ENCODE results near the gene FBXO21. TPM values are rescaled to one million over a fixed set of nuclear protein-coding genes. Genes with fewer than 3 reads are reported as not detected.

FBXO21 gene
- total and polyA plus RNA-seq, 2 experiments from 2014 or later, result 46.3 to 84.2 TPM

GRCh38 chr12:117236456-117237001, 46.3 kb upstream of the FBXO21 start (continued):
- TF ChIP-seq JUNB (IDR thresholded peaks at IDR 0.05; ENCODE audit: unreplicated experiment) (no peak), REST (IDR thresholded peaks at IDR 0.05; ENCODE audit: unreplicated experiment) (no peak), NANOG (IDR thresholded peaks at IDR 0.05; ENCODE audit: borderline replicate concordance) (no peak), ETS1 (IDR thresholded peaks at IDR 0.05) (no peak)

GRCh38 chr12:117235261-117235660, 45.0 kb upstream of the FBXO21 start:
- Mint-ChIP-seq H3K27ac (peak overlapping the region; percentile 76; the same call in 1 of the 2 replicates), H3K27me3 (ENCODE audit: insufficient read depth, low read depth, poor library complexity) (peaks cover 2% of the 10 kb centered on the region), H3K4me3 (no peak overlapping the region), H3K9me3 (no peaks in the 10 kb centered on the region), H3K36me3 (ENCODE audit: low read depth) (no peaks in the 10 kb centered on the region; the same call in 2 of the 3 replicates), H3K4me1 (peaks cover 22% of the 10 kb centered on the region)
- ATAC-seq (peak; percentile 25), DNase-seq (ENCODE audit: low spot score) (peak; percentile 77)
- H3K79me2 ChIP-seq (replicated peaks; ENCODE audit: insufficient read depth), result no peaks in the 10 kb centered on the region
- H3K4me3 ChIP-seq, result no peak overlapping the region
- no peaks in the 10 kb centered on the region for H4K20me1 ChIP-seq (replicated peaks; ENCODE audit: insufficient read depth)
- no peak overlapping the region for H3K27ac ChIP-seq (ENCODE audit: low read depth)
- H3K4me1 ChIP-seq (ENCODE audit: insufficient read depth), result peaks cover 15% of the 10 kb centered on the region
- H3F3A ChIP-seq (replicated peaks; ENCODE audit: low read depth), result no peaks in the 10 kb centered on the region
- H3K9me2 ChIP-seq (ENCODE audit: insufficient read depth), result no peaks in the 10 kb centered on the region; the same call in 1 of the 2 replicates
- H3K4me2 ChIP-seq, result 0 out of 2 replicates have a peak overlapping the region, but pooled peaks have one; percentile 4
- H3K27me3 ChIP-seq (ENCODE audit: insufficient read depth), result no peaks in the 10 kb centered on the region; the same call in 1 of the 2 replicates
- H2AFZ ChIP-seq, result no peak overlapping the region
- no peaks in the 10 kb centered on the region for H3K36me3 ChIP-seq (ENCODE audit: insufficient read depth)
- TF ChIP-seq CTCF (conservative IDR thresholded peaks at IDR 0.05; ENCODE audit: low read depth in 2 of 2), result no peak
- TF ChIP-seq NANOG (IDR thresholded peaks at IDR 0.05; ENCODE audit: borderline replicate concordance), result no peak
- TF ChIP-seq ETS1 (IDR thresholded peaks at IDR 0.05), result no peak
- no peak for TF ChIP-seq REST (IDR thresholded peaks at IDR 0.05; ENCODE audit: unreplicated experiment)
- no peak for TF ChIP-seq EZH2phosphoT487 (IDR thresholded peaks at IDR 0.05; ENCODE audit: unreplicated experiment)
- no peak for TF ChIP-seq STAT1 (IDR thresholded peaks at IDR 0.05; ENCODE audit: unreplicated experiment)
- no peak for TF ChIP-seq EZH2 (IDR thresholded peaks at IDR 0.05; ENCODE audit: low read depth, unreplicated experiment)
- TF ChIP-seq JUNB (IDR thresholded peaks at IDR 0.05; ENCODE audit: unreplicated experiment), result no peak
- no peak for TF ChIP-seq CREB1 (CRISPR knock-in tag; IDR thresholded peaks at IDR 0.05; ENCODE audit: low read depth)
- no peak for TF ChIP-seq POLR2AphosphoS5 (IDR thresholded peaks at IDR 0.05; ENCODE audit: low read depth)
